DOHH2 (cell line): ENCODE results near the gene PPFIA3.

Source experiments
- H3F3A ChIP-seq: fragments of 200-600 bp; sonication (generic), shearing (Covaris generic); 2 replicates; pipeline ENCODE4 v1.6.0; 2016; ENCODE audit warnings: antibody characterized with exemption, mild to moderate bottlenecking; ENCODE audit not compliant: control insufficient read depth, insufficient read depth
- H3K27ac ChIP-seq: fragments of 200-600 bp; sonication (generic); 2 replicates; pipeline ENCODE4 v1.5.1; 2014; ENCODE audit warnings: low read depth, mild to moderate bottlenecking, low read length, moderate library complexity
- H3K27me3 ChIP-seq: fragments of 200-600 bp; sonication (generic); 2 replicates; pipeline ENCODE4 v1.6.1; 2014; ENCODE audit warnings: mild to moderate bottlenecking, low read length, mixed read lengths; ENCODE audit not compliant: control insufficient read depth
- H3K36me3 ChIP-seq: fragments of 200-600 bp; sonication (generic); 2 replicates; pipeline ENCODE4 v1.6.1; 2014; ENCODE audit warnings: mild to moderate bottlenecking, low read length, moderate library complexity, mixed read lengths; ENCODE audit not compliant: control insufficient read depth
- H3K4me1 ChIP-seq: fragments of 200-600 bp; sonication (generic); 2 replicates; pipeline ENCODE4 v1.6.1; 2014; ENCODE audit warnings: mild to moderate bottlenecking, low read length, mixed read lengths; ENCODE audit not compliant: control insufficient read depth
- H3K4me2 ChIP-seq: fragments of 200-600 bp; sonication (generic); 2 replicates; pipeline ENCODE4 v1.6.0; 2014; ENCODE audit warnings: mild to moderate bottlenecking, low read length, moderate library complexity
- H3K4me3 ChIP-seq: fragments of 200-600 bp; sonication (generic); 2 replicates; pipeline ENCODE4 v1.5.1; 2014; ENCODE audit warnings: mild to moderate bottlenecking, low read length, mixed read lengths
- H3K79me2 ChIP-seq: fragments of 200-600 bp; sonication (generic); 2 replicates; pipeline ENCODE4 v1.6.1; 2014; ENCODE audit warnings: mild to moderate bottlenecking, low read length, mixed read lengths; ENCODE audit not compliant: control insufficient read depth
- H3K9me2 ChIP-seq: fragments of 200-600 bp; sonication (generic); replicated peaks from 2 replicates; pipeline ENCODE4 v1.6.1; 2014; ENCODE audit warnings: mild to moderate bottlenecking, low read length, mixed read lengths; ENCODE audit not compliant: control insufficient read depth
- H3K9me3 ChIP-seq: fragments of 200-600 bp; sonication (generic); 2 replicates; pipeline ENCODE4 v1.6.1; 2014; ENCODE audit warnings: antibody characterized with exemption, low read length, mixed read lengths; ENCODE audit not compliant: control insufficient read depth, insufficient read depth
- H4K20me1 ChIP-seq: fragments of 200-600 bp; sonication (generic); 2 replicates; pipeline ENCODE4 v1.6.0; 2014; ENCODE audit warnings: low read depth, mild to moderate bottlenecking, antibody characterized with exemption, low read length, moderate library complexity; ENCODE audit not compliant: control insufficient read depth, insufficient read depth
- EZH2phosphoT487 ChIP-seq: fragments of 200-600 bp; sonication (generic); IDR thresholded peaks from 2 replicates; pipeline ENCODE4 v1.6.1; 2017; ENCODE audit warnings: borderline replicate concordance, mild to moderate bottlenecking, antibody characterized with exemption, low read length, moderate library complexity, mixed read lengths
- TF ChIP-seq, protein P1 (sequence below): fragments of 200-600 bp; sonication (generic); IDR thresholded peaks from one replicate; pipeline ENCODE4 v1.5.1; 2014; ENCODE audit warnings: antibody characterized with exemption, mild to moderate bottlenecking, low read depth, low read length; ENCODE audit not compliant: poor library complexity, severe bottlenecking

PPFIA3 gene

DNA sequence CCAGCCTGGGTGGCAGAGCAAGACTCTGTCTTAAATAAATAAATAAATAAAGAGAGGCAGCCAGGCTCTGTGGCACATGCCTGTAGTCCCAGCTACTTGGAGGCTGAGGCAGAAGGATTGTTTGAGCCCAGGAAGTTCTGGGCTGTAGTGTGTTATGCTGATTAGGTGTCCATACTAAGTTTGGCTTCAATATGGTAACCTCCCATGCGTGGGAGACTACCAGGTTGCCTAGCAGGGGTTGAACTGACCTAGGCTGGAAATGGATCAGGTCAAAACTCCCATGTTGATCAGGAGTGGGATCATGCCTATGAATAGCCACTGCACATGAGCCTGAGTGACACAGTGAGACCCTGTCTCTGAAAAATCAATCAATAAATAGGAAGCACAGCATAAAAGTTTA, 38.1 kb upstream of the PPFIA3 start:
- H3K9me3 ChIP-seq: no peaks in the 10 kb centered on the region
- H3K27me3 ChIP-seq: no peaks in the 10 kb centered on the region
- no peak overlapping the region for H3K4me2 ChIP-seq
- no peak overlapping the region for H3K4me3 ChIP-seq
- peaks cover 10% of the 10 kb centered on the region for H3K36me3 ChIP-seq
- H3K79me2 ChIP-seq: peaks cover 10% of the 10 kb centered on the region
- peaks cover 6% of the 10 kb centered on the region for H4K20me1 ChIP-seq
- peaks cover 6% of the 10 kb centered on the region for H3K4me1 ChIP-seq
- no peaks in the 10 kb centered on the region for H3F3A ChIP-seq
- TF ChIP-seq, protein P1, sequence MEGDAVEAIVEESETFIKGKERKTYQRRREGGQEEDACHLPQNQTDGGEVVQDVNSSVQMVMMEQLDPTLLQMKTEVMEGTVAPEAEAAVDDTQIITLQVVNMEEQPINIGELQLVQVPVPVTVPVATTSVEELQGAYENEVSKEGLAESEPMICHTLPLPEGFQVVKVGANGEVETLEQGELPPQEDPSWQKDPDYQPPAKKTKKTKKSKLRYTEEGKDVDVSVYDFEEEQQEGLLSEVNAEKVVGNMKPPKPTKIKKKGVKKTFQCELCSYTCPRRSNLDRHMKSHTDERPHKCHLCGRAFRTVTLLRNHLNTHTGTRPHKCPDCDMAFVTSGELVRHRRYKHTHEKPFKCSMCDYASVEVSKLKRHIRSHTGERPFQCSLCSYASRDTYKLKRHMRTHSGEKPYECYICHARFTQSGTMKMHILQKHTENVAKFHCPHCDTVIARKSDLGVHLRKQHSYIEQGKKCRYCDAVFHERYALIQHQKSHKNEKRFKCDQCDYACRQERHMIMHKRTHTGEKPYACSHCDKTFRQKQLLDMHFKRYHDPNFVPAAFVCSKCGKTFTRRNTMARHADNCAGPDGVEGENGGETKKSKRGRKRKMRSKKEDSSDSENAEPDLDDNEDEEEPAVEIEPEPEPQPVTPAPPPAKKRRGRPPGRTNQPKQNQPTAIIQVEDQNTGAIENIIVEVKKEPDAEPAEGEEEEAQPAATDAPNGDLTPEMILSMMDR: no peak
- TF ChIP-seq EZH2phosphoT487: no peak
- no peaks in the 10 kb centered on the region for H3K9me2 ChIP-seq
- H3K27ac ChIP-seq: no peak overlapping the region

DNA sequence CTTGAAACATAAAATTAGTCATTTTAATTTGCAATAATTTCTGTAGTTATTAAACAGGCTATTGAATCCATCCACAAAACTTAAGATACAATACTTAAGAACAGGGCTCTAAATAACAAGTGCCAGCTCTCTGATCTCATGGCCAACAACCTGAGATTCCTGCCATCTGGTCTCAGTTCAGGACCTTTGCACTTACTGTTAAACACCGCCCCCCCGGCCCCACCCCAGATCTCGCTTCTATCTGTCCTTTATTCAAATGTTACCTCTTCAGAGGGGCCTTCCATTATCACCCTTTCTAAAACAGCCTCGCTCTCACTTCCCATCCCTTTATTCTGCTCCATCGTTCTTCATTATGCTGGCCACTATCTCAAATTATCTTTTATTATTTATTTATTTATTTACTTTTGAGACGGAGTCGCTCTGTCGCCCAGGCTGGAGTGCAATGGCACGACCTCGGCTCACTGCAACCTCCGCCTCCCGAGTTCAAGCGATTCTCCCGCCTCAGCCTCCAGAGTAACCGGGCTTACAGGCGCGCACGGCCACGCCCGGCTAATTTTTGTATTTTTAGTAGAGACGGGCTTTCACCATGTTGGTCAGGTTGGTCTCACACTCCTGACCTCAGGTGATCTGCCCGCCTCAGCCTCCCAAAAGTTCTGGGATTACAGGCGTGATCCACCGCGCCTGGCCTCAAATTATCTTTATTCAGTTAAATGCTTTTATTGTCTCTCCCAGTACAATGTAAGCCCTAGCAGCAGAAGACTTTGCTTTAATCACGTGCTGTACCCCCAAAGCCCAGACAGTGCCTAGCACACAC, 34.9 kb upstream of the PPFIA3 start:
- H3K9me2 ChIP-seq: no peaks in the 10 kb centered on the region
- TF ChIP-seq, protein P1: no peak
- no peak for TF ChIP-seq EZH2phosphoT487
- H3K4me3 ChIP-seq: peak overlapping the region; percentile 94
- peaks cover 25% of the 10 kb centered on the region for H4K20me1 ChIP-seq
- peak overlapping the region; percentile 79 for H3K4me2 ChIP-seq
- peaks cover 42% of the 10 kb centered on the region for H3K79me2 ChIP-seq
- peak overlapping the region; percentile 56 for H3K27ac ChIP-seq
- no peaks in the 10 kb centered on the region for H3F3A ChIP-seq
- H3K4me1 ChIP-seq: peaks cover 22% of the 10 kb centered on the region
- H3K27me3 ChIP-seq: no peaks in the 10 kb centered on the region
- H3K9me3 ChIP-seq: no peaks in the 10 kb centered on the region
- H3K36me3 ChIP-seq: peaks cover 37% of the 10 kb centered on the region

DNA sequence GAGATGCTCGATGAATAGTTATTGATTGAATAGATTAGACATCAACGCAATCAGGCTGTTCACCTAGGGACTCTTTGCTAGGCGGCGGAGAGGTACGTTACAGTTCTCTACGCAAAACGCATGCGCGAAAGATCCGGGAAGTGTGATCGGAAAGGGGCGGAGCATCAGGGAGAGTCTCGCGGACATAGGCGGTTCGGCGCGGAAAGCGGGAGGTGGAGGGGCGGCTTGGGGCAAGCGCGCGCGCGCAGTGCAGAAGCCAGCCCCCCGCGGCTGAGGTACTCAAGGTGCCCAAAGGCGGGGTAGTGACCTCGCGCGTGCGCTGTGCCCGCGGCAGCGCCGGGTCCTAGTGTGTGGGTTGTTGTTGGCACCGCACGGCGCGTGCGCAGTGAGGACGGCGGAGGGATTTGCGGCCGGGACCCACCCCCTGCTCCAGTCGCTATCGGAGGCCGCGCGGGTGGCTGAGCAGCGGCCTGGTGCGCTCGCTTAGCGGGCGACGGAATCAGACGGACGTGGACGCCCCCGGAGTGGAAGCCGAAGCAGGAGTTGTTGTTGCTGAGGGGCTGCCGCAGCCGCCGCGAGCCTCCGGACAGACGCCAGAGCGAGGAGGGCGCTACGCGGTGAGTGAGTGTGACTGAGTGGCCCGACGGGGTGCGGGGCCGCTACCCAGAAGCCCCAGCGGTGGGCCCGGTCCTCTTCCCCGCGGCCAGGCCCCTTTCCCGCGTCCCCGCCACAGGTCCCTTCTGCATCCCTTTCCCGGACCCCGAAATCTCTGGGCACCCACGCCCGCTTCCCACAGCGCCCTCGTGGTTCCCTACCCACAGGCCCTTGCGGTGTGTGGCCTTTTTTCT, 34.1 kb upstream of the PPFIA3 start, which contains the start of gene SNRNP70:
Gene SNRNP70, plus strand, starts transcription at position 432 of the 848 bp plus-strand sequence. CDS start 964 bp downstream, outside the sequence.
- peak within 1 kb of the TSS; percentile 79 for H3K4me2 ChIP-seq
- peaks cover 28% of the 10 kb centered on the region for H4K20me1 ChIP-seq
- no peaks in the 10 kb centered on the region for H3K27me3 ChIP-seq
- no peaks in the 10 kb centered on the region for H3K9me2 ChIP-seq
- H3K36me3 ChIP-seq: peaks cover 44% of the 10 kb centered on the region
- peaks cover 22% of the 10 kb centered on the region for H3K4me1 ChIP-seq
- H3K4me3 ChIP-seq: peak within 1 kb of the TSS; percentile 94
- H3K9me3 ChIP-seq: no peaks in the 10 kb centered on the region
- TF ChIP-seq EZH2phosphoT487: no peak
- TF ChIP-seq, protein P1: no peak
- no peaks in the 10 kb centered on the region for H3F3A ChIP-seq
- H3K27ac ChIP-seq: peak within 1 kb of the TSS; percentile 56
- peaks cover 50% of the 10 kb centered on the region for H3K79me2 ChIP-seq
